ENCODE results near the gene SLC9A9.

DNA sequence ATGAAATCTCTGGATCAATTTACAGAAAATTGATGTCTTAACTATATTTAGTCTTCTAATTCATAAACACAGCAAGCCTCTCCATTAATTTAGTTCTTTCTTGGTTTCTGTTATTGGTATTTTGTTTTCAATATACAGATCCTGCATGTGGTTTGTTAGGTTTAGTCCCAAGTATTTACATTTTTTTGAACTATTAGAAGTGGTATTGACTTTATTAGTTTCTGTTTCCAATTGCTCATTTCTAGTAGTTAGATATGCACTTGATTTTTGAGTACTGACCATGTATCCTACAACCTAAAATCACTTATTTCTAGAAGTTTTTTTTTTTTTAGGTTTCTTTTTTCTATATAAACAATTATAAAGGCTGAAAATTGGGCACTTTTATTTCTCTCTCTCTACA, 392.8 kb downstream of the SLC9A9 start:
- TF ChIP-seq, protein P1, sequence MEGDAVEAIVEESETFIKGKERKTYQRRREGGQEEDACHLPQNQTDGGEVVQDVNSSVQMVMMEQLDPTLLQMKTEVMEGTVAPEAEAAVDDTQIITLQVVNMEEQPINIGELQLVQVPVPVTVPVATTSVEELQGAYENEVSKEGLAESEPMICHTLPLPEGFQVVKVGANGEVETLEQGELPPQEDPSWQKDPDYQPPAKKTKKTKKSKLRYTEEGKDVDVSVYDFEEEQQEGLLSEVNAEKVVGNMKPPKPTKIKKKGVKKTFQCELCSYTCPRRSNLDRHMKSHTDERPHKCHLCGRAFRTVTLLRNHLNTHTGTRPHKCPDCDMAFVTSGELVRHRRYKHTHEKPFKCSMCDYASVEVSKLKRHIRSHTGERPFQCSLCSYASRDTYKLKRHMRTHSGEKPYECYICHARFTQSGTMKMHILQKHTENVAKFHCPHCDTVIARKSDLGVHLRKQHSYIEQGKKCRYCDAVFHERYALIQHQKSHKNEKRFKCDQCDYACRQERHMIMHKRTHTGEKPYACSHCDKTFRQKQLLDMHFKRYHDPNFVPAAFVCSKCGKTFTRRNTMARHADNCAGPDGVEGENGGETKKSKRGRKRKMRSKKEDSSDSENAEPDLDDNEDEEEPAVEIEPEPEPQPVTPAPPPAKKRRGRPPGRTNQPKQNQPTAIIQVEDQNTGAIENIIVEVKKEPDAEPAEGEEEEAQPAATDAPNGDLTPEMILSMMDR (IDR thresholded peaks at IDR 0.05) = no peak
- TF ChIP-seq POLR2AphosphoS5 (IDR thresholded peaks at IDR 0.05) = no peak

Measured in breast epithelium (tissue), 3 donors.